ENCODE data around the gene TARBP2.
"Not testable (repeated sequence)": the region's sequence is repeated elsewhere in the genome, so short reads cannot be mapped to it uniquely, and the experiment has no call there.

TARBP2 gene

GRCh38 chr12:53516758-53517455 lies 15.8 kb downstream of the TARBP2 start:
- no peak for DNase-seq

GRCh38 chr12:53518381-53518780 lies 17.3 kb downstream of the TARBP2 start:
- no peak for DNase-seq

GRCh38 chr12:53523131-53523530 lies 22.0 kb downstream of the TARBP2 start:
- DNase-seq: peak; percentile 13

- DNase-seq: no peak
Observed at GRCh38 chr12:53524476-53524875, 23.4 kb downstream of the TARBP2 start.

- DNase-seq: no peak
Observed at GRCh38 chr12:53530061-53530460, 29.0 kb downstream of the TARBP2 start.

GRCh38 chr12:53530920-53531319 lies 29.8 kb downstream of the TARBP2 start:
- DNase-seq: no peak

GRCh38 chr12:53532021-53532420 lies 30.9 kb downstream of the TARBP2 start:
- DNase-seq: no peak

- DNase-seq: no peak
Observed at GRCh38 chr12:53532524-53533445, 31.7 kb downstream of the TARBP2 start.

GRCh38 chr12:53533471-53533870 lies 32.4 kb downstream of the TARBP2 start:
- no peak for DNase-seq

- no peak for DNase-seq
Observed at GRCh38 chr12:53536962-53537361, 35.9 kb downstream of the TARBP2 start.

- DNase-seq: no peak
Observed at GRCh38 chr12:53538209-53538689, 37.2 kb downstream of the TARBP2 start.

GRCh38 chr12:53539526-53539925 lies 38.4 kb downstream of the TARBP2 start:
- DNase-seq: no peak

- peak; percentile 7 for DNase-seq
Observed at GRCh38 chr12:53543539-53543938, 42.5 kb downstream of the TARBP2 start.

GRCh38 chr12:53548354-53548753 lies 47.3 kb downstream of the TARBP2 start:
- not testable (repeated sequence) for DNase-seq

GRCh38 chr12:53550131-53550530 lies 49.0 kb downstream of the TARBP2 start:
- DNase-seq: not testable (repeated sequence)

GRCh38 chr12:53550595-53550994 lies 49.5 kb downstream of the TARBP2 start:
- no peak for DNase-seq

GRCh38 chr12:53551889-53552291 lies 50.8 kb downstream of the TARBP2 start:
- DNase-seq: no peak

- no peak for DNase-seq
Observed at GRCh38 chr12:53552361-53553327, 51.6 kb downstream of the TARBP2 start.

All from T1000 (cell line).